Suppressor macrophage (primary cell): ENCODE data around the gene PRRC2B.
"Not testable (repeated sequence)": the region's sequence is repeated elsewhere in the genome, so short reads cannot be mapped to it uniquely, and the experiment has no call there.

Experiments used
- DNase-seq, 4 experiments: peaks; one replicate each; pipeline ENCODE4 v3.0.0-alpha.2; 2020 to 2022

The PRRC2B gene

GRCh38 chr9:131438190-131438589 lies 44.3 kb downstream of the PRRC2B start:
- DNase-seq, result no peak

GRCh38 chr9:131439224-131439623 lies 45.3 kb downstream of the PRRC2B start:
- no peak for DNase-seq

- DNase-seq, result peak; percentile 49 to 79 (median 68)
Observed at GRCh38 chr9:131441441-131441840, 47.6 kb downstream of the PRRC2B start.

- no peak for DNase-seq
Observed at GRCh38 chr9:131442351-131442750, 48.5 kb downstream of the PRRC2B start.

GRCh38 chr9:131443648-131444047 lies 49.8 kb downstream of the PRRC2B start:
- DNase-seq, result no peak

GRCh38 chr9:131446276-131446675 lies 52.4 kb downstream of the PRRC2B start:
- no peak for DNase-seq

GRCh38 chr9:131447148-131447547 lies 53.3 kb downstream of the PRRC2B start:
- no peak for DNase-seq

GRCh38 chr9:131447600-131447999 lies 53.7 kb downstream of the PRRC2B start:
- no peak for DNase-seq

GRCh38 chr9:131448818-131449217 lies 54.9 kb downstream of the PRRC2B start:
- no peak for DNase-seq

GRCh38 chr9:131449276-131449675 lies 55.4 kb downstream of the PRRC2B start:
- no peak for DNase-seq

GRCh38 chr9:131454028-131454427 lies 60.1 kb downstream of the PRRC2B start:
- DNase-seq, result no peak

GRCh38 chr9:131455655-131456054 lies 61.8 kb downstream of the PRRC2B start:
- DNase-seq, result not testable (repeated sequence)

- no peak for DNase-seq
Observed at GRCh38 chr9:131457746-131458145, 63.9 kb downstream of the PRRC2B start.

- DNase-seq, result no peak
Observed at GRCh38 chr9:131459056-131459455, 65.2 kb downstream of the PRRC2B start.

- no peak for DNase-seq
Observed at GRCh38 chr9:131461166-131461565, 67.3 kb downstream of the PRRC2B start.

GRCh38 chr9:131464354-131465000 lies 70.6 kb downstream of the PRRC2B start:
- DNase-seq, result peak in 3 of 4 experiments; percentile 30 to 41 (median 37)

GRCh38 chr9:131465401-131465800 lies 71.5 kb downstream of the PRRC2B start:
- no peak for DNase-seq

GRCh38 chr9:131467214-131467935 lies 73.5 kb downstream of the PRRC2B start:
- no peak for DNase-seq

GRCh38 chr9:131468031-131468430 lies 74.1 kb downstream of the PRRC2B start:
- no peak for DNase-seq

GRCh38 chr9:131469356-131469755 lies 75.5 kb downstream of the PRRC2B start:
- no peak for DNase-seq

- no peak for DNase-seq
Observed at GRCh38 chr9:131469951-131470350, 76.1 kb downstream of the PRRC2B start.

- DNase-seq, result no peak
Observed at GRCh38 chr9:131470581-131470991, 76.7 kb downstream of the PRRC2B start.

GRCh38 chr9:131472085-131472484 lies 78.2 kb downstream of the PRRC2B start:
- not testable (repeated sequence) for DNase-seq

GRCh38 chr9:131473198-131473885 lies 79.5 kb downstream of the PRRC2B start:
- DNase-seq, result no peak
